Hematopoietic multipotent progenitor cell treated with erythropoietin and hydrocortisone succinate and interleukin-3 and kit ligand, for 15 days (in vitro differentiated cells): ENCODE results near the gene SORCS1.

ENCODE experiments used
- DNase-seq: peaks from one replicate; pipeline ENCODE4 v3.0.0-alpha.2; 2015; ENCODE audit warnings: low spot score

The SORCS1 gene

GRCh38 chr10:107104026-107104652, 60.4 kb downstream of the SORCS1 start:
- DNase-seq, result no peak

- no peak for DNase-seq
These were observed 61.1 kb downstream of the SORCS1 start for GRCh38 chr10:107103174-107104025.

- no peak for DNase-seq
These were observed 66.2 kb downstream of the SORCS1 start for GRCh38 chr10:107098326-107098725.

DNA sequence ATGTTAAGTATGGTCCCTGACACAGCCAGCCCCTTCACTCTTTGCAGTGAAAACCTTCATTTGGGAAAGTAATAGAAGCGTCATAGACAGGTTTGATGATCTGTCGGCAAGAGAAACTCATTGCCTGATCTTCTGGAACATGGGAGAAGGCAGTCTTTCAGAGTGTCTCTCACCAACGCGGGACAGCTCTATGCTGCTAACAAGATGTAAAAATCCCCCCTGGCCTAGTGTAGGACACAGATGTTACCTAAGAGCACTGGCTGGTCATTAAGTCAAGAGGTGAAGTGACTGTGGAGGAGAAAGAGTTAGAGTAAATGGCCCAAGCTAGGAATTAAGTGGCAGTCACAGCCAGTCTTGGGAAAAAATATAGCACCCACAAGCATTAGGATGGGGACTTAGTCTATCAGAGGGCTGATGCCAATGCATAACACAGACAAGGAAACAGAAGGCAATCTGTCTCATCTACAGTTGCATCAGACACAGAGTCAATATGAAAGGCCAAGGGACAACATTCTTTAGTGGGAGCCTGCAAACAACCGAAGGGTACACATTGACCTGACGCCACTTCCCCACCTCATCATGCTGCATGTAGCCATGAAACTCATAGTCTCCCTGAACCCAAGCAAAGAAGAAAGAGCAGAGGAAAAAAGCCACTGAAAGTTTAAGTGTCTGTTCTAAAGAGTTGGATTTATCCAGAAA, 69.5 kb downstream of the SORCS1 start:
- DNase-seq, result no peak

GRCh38 chr10:107092321-107092720, 72.2 kb downstream of the SORCS1 start:
- no peak for DNase-seq

DNA sequence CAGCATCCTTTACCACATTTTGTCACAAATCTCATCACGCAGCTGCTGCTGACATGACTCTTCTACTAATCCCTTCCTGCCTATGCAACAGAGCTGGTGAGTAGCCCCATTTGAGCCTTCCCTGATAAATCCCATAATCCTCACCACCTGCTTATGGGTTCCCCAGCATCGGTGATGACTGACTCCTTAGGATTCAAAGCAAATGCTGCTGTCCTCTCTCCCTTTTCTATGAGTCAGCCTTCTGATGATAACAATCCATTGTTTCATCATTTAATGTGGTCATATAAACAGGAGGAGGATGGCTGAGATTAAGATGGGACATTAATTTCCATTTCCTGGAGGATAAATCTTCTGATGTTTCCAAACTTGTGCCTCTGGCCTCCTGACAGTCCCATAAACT, 73.4 kb downstream of the SORCS1 start:
- no peak for DNase-seq

- no peak for DNase-seq
These were observed 78.6 kb downstream of the SORCS1 start for GRCh38 chr10:107085665-107086525.

DNA sequence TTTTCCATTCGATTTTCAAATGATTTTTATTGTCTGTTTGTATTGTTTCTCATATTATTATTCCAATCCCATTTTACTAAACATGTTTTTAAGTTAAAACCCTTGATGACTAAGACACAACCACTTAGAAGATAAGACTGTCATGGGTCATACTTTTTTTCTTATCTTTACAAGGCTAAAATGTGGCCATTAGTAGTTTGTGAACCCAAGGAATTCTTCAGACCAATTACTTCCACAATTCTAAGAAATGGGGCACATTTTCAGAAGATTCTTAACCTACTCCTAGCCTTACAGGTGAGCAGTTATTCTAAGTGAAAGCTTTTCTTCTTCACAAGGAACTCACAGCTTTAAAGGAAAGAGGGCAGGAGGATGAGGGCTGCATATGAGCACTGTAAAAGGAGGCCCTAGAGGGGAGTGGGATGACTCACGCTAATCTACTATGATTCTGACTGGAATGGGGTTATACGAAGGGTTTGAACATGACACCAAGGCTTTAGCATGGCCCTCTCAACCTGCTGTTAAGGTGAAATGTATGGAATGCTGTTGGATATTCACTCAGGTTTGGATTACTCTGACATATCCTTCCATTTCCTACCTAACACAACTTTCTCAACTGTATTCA, 81.0 kb downstream of the SORCS1 start:
- no peak for DNase-seq

DNA sequence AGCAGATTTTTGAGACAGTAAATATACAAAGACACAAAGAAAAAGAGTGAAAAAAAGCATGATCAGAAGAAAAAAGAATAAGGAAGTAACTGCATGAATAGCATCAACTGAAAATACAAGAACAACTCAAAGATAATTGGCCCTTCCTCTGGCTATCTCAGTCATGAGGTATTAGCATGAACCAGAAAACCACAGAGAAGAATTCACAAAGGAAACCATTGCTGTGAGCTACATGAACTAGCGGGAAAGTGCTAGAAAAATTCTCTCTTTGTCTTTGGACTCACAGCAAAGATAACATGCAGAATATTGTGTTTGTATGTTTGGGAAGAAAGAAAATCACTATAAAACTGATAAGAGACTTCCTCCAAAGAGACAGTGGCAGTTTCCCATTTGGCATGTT, 82.9 kb downstream of the SORCS1 start:
- DNase-seq, result no peak

DNA sequence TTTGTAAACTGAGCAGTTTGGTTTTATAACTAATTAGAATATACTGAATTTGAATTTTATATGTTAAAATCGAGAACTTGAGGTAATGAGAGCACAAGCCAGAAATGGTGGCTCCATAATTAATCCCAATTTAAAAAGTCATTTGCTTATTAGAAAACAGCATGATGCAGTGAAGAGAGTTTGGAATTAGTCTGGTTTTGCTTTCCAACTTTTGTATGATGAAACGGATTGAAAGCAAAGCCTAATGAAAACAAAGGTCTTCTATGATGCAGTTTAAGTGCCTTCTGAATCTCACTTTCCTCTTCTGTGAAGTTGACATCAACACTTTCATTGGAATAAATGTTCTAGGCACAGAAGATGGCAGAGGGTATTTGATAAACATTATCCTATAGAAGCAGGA, 89.4 kb downstream of the SORCS1 start:
- DNase-seq, result no peak

- DNase-seq, result no peak
These were observed 91.7 kb downstream of the SORCS1 start for GRCh38 chr10:107072786-107073185.

DNA sequence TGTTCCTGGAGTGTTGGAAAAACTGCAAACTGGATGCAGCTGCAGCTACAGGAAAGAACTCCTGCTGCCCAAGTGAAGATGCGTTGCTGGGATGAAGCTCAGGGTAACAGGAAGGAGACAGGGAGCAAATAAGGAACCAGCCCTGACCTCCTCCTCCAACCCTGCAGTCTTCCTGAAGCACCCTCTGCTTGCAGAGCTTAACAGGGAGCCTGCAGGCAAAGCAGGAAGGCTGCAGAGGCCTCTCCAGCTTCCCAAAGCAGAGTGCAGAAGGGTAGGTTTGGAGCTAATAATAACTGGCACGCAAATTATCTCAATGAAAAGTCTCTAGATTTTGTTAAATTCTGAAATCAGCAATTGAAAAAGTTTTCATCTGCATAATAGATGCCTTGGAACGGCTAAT, 92.5 kb downstream of the SORCS1 start:
- DNase-seq, result no peak

DNA sequence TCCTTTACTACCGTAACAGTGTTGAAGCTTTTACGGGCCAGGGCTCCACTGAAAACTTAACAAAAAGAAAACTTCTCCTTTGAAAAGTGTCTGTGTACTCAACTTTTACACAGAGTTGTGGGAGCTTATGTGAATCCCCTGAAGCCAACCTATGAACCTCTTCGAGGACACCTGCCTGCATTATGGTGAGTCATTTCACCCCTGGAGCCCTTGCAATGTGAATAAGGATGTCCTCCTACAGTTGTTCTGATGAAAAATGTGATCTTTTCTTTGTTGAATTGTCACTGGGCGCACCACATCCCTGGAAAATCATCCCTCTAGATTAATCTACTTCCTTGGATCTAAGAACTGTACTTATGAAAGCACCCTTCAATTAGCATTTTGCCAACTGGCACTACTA, 93.2 kb downstream of the SORCS1 start:
- no peak for DNase-seq

DNA sequence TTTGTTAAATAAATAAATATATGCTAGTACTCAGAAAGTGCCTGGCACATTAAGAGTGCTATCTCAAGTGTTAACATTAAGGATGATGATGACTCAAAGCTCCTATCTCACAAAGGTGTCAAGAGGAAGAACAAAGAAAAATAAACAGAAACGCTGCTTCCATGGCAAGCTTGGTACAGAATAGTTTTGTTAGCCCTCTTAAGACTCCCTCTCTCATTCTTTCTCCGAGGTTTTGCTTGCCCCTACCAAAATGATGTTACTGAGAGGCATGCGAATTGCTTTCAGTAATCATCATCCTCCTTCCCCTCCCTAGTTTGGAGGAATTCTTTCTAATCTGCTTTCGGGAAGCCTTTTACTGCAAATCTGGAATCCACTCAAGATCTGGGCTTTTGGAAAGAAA, 96.7 kb downstream of the SORCS1 start:
- no peak for DNase-seq

- no peak for DNase-seq
These were observed 100.4 kb downstream of the SORCS1 start for GRCh38 chr10:107064075-107064474.

DNA sequence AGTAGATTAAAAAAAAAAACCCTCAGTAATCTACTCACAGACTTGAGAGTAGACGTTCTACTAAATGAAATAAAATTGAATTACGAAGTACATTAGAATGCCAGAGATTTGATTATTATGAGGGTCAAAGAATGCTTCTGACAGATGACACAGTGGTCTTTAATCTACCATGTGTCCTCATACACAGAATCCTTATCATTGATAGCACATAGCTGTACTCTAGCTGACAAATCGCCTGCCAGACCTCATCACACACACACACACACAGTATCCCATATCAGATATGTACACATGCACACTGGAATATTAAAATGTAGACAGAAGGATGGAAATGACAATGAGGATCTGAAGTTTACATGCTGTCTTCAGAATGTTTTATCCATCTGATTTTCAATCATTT, 104.6 kb downstream of the SORCS1 start:
- no peak for DNase-seq

DNA sequence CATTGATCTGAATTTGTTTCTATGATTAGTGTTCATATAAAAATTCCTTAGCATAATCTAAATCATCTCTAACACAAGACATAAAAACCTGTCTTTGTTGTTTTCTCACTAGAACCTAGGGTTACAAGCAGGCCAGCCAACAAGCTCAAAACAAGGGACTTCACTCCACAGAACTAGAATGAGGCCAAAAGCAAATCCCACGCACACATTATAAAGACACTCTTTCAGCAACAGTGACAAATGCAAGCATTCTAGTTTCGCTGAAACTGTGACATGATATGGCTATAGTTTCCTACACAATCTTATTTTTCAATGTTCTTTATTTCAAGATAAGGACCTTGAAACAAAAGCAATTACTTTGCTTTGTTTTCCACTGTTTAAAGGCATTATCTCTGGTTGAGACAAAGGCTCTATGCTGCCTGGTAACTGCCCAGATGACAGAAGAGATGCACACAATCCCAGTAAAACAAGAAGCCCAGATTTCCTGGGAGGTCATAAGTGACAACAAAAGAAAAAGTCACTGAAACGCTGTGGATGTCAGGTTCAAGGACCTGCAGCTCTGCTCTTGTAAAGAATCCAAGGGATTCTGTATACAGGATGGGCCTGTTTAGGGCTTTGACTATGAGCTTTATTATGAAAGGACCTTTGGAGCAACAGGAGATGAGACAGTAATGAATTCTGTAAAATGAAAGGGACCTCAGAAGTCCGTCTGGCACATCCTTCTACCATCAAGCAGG, 105.3 kb downstream of the SORCS1 start:
- DNase-seq, result no peak

DNA sequence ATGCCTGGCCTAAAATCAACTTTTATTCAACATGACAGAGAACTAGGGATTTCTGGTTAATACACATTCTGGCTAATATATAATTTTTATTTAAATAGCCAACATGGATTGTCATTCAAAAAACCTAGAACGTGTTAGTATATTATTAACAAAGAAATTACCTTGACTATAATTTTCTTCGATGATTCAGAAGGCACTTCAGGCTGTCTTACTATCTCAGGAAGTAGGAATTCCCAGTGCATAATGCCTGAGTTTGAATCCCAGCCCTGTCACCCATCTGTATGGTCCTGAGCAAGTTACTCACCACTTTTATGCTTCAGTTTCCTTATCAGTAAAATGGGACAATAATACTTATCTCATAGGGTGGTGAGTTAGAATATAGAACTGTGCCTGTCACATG, 106.2 kb downstream of the SORCS1 start:
- DNase-seq, result no peak

DNA sequence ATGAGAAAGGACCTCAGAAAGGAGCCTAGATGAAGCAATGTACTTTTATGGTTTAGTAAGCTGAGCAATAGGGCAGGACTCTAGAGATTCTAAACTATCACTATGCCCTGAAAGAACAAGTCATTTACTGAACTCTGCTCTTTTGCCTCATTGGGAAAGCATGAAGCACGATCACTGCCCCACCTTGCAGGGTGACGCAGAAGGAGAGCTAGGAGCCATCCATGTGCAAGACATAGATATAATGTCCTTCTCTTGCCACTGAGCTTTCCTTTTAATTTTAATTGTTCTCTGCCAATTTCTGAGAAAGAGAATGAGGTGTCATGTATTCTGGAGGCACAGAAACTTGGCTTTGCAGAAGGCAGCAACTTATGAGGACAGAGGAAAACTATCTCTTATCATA, 108.3 kb downstream of the SORCS1 start:
- DNase-seq, result no peak

- DNase-seq, result no peak
These were observed 109.9 kb downstream of the SORCS1 start for GRCh38 chr10:107054469-107055156.
